Esophagus muscularis mucosa (tissue), 4 donors: ENCODE data around the gene MEIOSIN.
A peak's percentile ranks its signal among the peaks of the same experiment; 100 is the strongest.

ENCODE experiments used
- CTCF ChIP-seq, 3 experiments: fragments of 200-600 bp in 2 of 3; fragments of 450-650 bp in 1 of 3; sonication (generic) in 2 of 3; IDR thresholded peaks; one replicate each; pipeline ENCODE4 v1.5.1; 2017 to 2019; ENCODE audit warnings: antibody characterized with exemption in 3 of 3, mild to moderate bottlenecking in 2 of 3, moderate library complexity in 1 of 3
- EP300 ChIP-seq: sonication (generic); formaldehyde crosslinking; IDR thresholded peaks from one replicate; pipeline ENCODE4 v1.6.1; 2017; ENCODE audit warnings: antibody characterized with exemption
- POLR2A ChIP-seq: fragments of 450-650 bp; IDR thresholded peaks from one replicate; pipeline ENCODE4 v1.6.1; 2017; ENCODE audit warnings: antibody characterized with exemption, moderate library complexity, mild to moderate bottlenecking, low read depth

- TF ChIP-seq CTCF (IDR thresholded peaks at IDR 0.05) (peak in 1 of 3 experiments; percentile 6), EP300 (no peak), POLR2A (peak; percentile 84)
Measured at GRCh38 chr19:45768984-45769782, 35.9 kb downstream of the MEIOSIN start, which contains the start of gene SIX5.
